Islet of Langerhans (tissue), 1 donor: ENCODE data around the gene HSFX4.
"Not testable (repeated sequence)": the region's sequence is repeated elsewhere in the genome, so short reads cannot be mapped to it uniquely, and the experiment has no call there.

ENCODE experiments used
- FAIRE-seq: peaks from one replicate; lab custom pipeline; 2011; peaks lifted over from hg19 to GRCh38; lab: Jason Lieb, UNC

Gene HSFX4

GRCh38 chrX:149937871-149938426, 8.6 kb downstream of the HSFX4 start:
- FAIRE-seq, result no peak

DNA sequence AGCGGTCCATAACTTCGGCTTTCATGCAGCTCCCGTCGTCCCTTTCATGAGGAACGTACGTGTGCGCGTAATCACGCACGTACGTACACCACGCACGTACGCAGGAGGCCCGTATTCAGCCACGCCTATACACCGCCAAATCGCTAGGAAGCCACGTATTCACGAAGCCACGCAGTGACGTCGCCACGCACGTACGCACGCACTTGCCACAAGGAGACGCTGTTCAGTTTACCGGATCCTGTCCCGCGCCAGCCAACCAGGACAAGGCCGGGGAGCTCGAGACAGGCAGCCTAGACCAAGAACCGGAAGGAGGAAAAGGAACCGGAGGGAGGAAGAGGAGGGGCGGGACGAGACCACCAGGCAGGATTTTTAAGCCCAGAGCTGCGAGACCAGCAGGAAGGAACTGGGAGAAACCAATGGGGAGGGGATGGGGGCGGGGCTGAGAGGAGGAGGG, 9.1 kb downstream of the HSFX4 start, which contains the start of gene EOLA2:
EOLA2 (minus strand) TSS at position 65 of the 454 bp plus-strand sequence. CDS start 4,617 bp downstream, outside the sequence.
- peak; percentile 98 for FAIRE-seq

DNA sequence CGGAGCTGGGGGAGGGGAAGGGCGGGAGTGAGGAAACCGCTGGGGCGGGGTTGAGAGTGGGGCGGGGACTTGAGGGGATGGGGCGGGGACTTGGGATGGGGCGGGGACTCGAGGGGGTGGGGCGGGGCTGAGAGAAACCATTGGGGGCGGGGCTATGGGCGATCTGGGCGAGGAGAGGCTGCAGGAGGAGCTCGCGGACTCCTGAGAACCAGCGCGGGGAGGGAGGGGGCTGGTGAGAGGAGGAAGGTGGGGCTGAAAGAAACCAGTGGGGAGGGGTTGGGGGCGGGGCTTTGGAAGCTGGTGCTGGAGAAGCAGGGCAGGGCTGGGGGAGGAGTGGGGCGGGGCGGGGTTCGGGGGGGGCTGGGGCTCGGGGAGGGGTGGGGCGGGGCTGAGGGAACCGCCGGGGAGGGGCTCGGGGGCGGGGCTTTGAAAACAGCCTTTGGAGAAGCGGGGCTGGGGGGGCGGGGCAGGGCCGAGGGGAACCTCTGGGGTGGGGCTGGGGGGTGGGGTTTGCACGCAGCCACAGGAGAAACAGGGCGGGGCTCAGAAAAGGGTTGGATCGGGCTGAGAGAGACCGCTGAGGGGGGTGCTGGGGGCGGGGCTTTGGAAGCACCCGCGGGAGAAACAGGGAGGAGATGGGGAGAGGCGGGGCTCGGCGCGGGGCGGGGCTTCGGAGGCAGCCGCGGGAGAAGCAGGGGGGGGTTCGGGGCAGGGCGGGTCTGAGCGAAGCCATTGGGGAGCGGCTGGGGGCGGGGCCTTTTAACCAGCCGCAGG, 9.7 kb downstream of the HSFX4 start:
- no peak for FAIRE-seq

DNA sequence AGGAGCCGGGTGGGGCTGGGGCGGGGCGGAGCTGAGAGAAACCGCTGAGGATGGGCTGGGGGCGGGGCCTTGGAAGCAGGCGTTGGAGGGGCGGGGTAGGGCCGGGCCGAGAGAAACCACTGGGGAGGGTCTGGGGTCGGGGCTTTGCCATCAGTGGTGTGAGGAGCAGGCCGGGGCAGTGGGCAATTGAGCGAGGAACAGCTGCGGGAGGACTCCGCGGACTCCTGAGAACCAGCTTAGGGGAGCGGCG, 10.2 kb downstream of the HSFX4 start:
- FAIRE-seq, result no peak

DNA sequence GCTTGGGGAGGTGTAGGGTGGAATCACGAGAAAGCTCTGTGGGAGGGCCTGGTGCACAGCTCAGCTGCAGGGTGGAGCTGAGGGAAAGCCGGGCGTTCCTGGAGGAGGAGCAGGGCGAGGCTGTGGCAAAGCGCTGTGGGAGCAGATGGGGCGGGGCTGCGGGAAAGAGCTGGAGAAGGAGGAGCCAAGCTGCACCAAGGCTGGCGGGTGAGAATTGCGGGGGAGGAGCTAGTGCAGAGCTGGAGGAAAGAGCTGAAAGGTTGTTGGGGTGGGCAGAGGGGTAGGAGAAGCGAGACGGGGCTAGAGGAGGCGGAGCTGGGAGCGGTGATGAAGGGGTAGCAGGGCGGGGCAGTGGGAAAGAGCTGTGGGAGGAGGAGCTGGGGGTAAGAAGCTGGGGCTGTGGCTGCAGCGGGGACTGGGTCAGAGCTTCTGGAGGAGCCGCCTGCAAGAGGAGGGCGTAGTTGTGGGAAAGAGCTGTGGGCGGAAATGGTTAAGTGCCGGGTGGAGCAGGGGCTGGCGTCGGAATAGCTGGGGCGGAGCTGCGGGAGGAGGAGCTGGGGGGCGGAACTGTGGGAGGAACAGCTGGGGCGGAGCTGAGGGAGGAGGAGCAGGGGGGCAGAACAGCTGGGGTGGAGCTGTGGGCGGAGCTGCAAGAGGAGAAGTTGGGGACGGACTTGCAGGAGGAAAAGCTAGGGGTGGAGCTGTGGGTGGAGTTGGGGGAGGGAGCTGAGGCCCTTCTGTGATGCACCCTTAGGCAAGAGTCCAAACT, 10.7 kb downstream of the HSFX4 start:
- peak; percentile 94 for FAIRE-seq

DNA sequence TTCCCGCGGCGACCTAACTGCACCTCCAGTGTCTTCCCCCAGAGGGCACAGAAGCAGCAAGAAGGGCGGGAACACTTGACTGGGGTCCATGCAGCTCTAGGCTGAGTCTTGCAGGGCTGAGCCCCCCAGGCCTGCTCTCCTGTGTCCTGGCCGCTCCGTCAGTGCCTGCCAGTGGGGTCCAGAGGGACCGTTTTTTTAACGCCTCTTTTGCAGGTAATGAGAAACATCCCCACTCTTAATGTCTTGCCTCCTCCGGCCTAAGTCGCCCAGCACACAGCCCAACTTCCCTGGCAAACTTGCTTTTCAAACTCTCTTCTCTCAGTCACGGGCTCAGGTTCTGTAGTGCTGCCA, 11.3 kb downstream of the HSFX4 start:
- not testable (repeated sequence) for FAIRE-seq

GRCh38 chrX:149945087-149945670, 15.8 kb downstream of the HSFX4 start:
- not testable (repeated sequence) for FAIRE-seq

GRCh38 chrX:149945820-149946219, 16.4 kb downstream of the HSFX4 start:
- not testable (repeated sequence) for FAIRE-seq

DNA sequence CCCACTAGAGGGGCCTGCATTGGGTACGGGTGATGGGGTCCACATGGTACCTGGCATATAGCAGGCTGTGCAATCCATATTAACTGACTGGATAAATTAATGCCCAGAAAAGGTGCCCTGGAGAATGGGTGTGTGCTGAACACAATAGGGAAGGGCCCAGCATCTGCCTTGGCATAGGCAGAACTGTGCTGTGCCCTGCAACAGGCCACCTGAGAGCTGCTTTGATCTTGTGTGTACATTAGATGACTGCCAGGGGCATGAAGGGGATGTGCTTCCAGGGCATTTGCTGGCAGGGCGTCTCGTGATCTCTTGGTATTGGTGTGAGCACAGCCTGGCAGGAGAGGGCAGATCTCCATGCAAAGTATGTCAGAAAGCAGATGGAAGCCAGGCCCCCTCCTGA, 17.6 kb downstream of the HSFX4 start:
- FAIRE-seq, result not testable (repeated sequence)

GRCh38 chrX:149948016-149948415, 18.6 kb downstream of the HSFX4 start:
- no peak for FAIRE-seq

DNA sequence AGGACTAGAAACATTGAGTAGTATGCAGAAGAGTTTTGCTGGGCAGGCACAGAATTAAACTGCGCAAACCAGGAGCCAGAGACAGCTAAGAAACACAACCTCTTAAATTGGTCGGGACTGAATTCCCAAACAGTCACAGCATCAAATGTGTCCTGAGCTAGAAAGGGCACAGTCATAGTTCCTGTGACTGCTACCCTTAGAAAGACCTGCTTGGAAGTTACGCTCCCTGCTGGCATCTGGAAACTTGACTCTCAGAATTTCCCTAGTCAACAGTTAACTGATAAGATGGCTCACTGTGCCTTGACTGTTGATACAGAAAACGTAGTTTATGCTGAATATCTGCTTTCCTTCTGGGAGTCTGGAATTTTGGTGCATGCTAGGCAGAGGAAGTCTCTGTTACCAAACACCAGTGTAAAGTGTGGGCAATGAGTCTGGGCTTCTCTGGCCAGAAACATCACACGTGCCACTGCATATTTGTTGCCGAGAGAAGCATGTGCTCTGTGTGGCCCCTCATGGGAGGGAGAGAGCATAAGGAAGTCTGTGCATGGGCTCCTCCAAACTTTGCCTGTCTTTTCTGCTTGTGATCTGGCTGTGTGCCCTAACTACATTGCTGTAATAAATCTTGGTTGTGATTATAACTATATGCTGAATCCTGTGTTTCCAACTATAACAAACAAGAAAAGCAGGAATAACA, 20.5 kb downstream of the HSFX4 start:
- FAIRE-seq, result no peak

- FAIRE-seq, result peak; percentile 90
Measured at GRCh38 chrX:149950681-149951080, 21.3 kb downstream of the HSFX4 start.

DNA sequence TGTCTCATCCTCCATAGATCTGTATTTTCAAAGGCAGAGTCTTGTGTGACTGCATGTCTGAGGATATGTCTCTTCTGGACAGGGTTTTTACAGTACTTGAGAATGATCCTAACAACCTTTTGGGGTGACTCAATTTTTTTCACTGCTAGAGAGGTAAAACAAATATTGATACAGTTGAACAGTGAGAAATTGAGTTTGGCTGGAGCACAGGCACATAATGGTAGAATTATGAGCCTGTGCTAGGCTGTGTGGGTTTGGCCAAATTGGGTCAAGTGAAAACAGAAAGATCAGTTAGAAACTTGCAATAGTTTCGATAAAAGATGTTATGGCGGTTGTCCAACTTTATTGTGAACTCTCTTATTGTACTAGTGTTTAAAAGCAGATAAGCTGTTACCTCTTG, 32.2 kb downstream of the HSFX4 start:
- no peak for FAIRE-seq

DNA sequence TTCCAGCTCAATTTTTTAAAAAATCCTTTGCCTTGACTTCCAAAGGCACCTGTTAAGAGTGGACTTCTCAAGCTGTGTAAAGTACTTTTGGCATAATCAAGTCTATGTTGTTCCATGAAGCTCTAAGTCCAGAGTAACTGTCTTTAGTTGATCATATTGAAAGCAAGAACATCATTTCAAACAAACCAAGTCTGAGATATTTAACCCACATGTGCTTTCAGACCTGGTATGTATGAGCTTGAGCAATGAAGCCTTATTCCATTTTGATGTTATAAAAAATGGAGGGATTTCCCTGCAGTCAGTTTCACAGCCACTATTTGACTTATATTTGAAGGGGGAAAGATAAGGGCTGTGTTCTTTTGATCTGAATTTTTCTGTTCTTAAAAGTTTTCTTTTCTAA, 32.6 kb downstream of the HSFX4 start:
- no peak for FAIRE-seq

- peak; percentile 94 for FAIRE-seq
Measured at GRCh38 chrX:149962859-149963757, 33.7 kb downstream of the HSFX4 start.

DNA sequence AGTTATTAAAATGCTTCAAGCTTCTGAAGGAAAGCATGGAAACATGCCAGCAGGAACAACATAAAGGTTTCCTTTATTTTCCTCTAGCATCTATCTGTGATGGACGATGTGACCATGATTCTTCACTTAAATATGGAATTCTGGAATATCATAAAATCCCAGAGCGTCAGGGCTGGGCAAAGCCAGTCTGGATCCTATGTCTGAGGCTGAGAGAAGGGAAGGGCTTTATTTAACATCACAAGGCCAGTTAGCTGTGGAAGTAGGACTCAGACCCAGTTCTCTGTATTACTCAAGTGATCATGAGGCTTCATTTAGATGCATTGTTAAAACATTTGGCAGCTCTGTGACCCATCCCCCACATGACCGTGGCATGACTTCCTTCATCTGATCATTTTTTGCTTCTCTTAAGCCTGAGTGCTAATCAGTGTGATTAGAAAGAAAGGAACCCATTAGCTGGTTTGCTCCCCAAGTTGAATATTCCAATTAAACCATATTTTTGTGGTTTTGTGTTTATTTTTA, 49.8 kb downstream of the HSFX4 start:
- no peak for FAIRE-seq
